DND-41 (cell line): Measurements from ENCODE around the gene CAPN3.

Source experiments
- ATAC-seq: fragments of 200-7000 bp; cut with Tn5 transposase; 3 replicates; pipeline ENCODE4 v1.9.1; 2021; ENCODE audit warnings: low read depth; ENCODE audit not compliant: insufficient read depth
- DNase-seq: peaks from one replicate; pipeline ENCODE4 v3.0.0-alpha.2; 2020
- H2AFZ ChIP-seq: 2 replicates; pipeline ENCODE4 v1.6.0; 2012; ENCODE audit warnings: low read depth, low read length
- H3K27ac ChIP-seq: 2 replicates; pipeline ENCODE4 v1.5.1; 2012; ENCODE audit warnings: low read length, inconsistent platforms
- H3K27me3 ChIP-seq: fragments of 200-600 bp; sonication (generic); 2 replicates; pipeline ENCODE4 v1.6.0; 2012; ENCODE audit warnings: low read length, mild to moderate bottlenecking, inconsistent platforms; ENCODE audit not compliant: insufficient read depth, poor library complexity
- H3K36me3 ChIP-seq: 2 replicates; pipeline ENCODE4 v1.5.1; 2012; ENCODE audit warnings: low read length, inconsistent platforms; ENCODE audit not compliant: insufficient read depth
- H3K4me1 ChIP-seq: 2 replicates; pipeline ENCODE4 v1.5.1; 2012; ENCODE audit warnings: mild to moderate bottlenecking, low read length; ENCODE audit not compliant: insufficient read depth
- H3K4me2 ChIP-seq: 2 replicates; pipeline ENCODE4 v1.6.0; 2012; ENCODE audit warnings: mild to moderate bottlenecking, moderate library complexity, low read length, inconsistent platforms; ENCODE audit not compliant: insufficient read depth
- H3K4me3 ChIP-seq, 2 experiments: fragments of 200-600 bp in 1 of 2; shearing (Covaris generic) in 1 of 2; 2 replicates each; pipeline ENCODE4 v1.5.1; 2012 to 2016; ENCODE audit warnings: inconsistent platforms in 2 of 2, low read length in 2 of 2, mild to moderate bottlenecking in 2 of 2, low read depth in 1 of 2, moderate library complexity in 1 of 2
- H3K79me2 ChIP-seq: 2 replicates; pipeline ENCODE4 v1.6.0; 2012; ENCODE audit warnings: low read length, inconsistent platforms; ENCODE audit not compliant: insufficient read depth
- H3K9ac ChIP-seq: 2 replicates; pipeline ENCODE4 v1.6.0; 2012; ENCODE audit warnings: low read depth, mild to moderate bottlenecking, inconsistent platforms, low read length, moderate library complexity
- H3K9me3 ChIP-seq: 2 replicates; pipeline ENCODE4 v1.5.1; 2012; ENCODE audit warnings: low read length, moderate library complexity, mild to moderate bottlenecking, inconsistent platforms; ENCODE audit not compliant: insufficient read depth, severe bottlenecking
- H4K20me1 ChIP-seq: 2 replicates; pipeline ENCODE4 v1.6.0; 2012; ENCODE audit warnings: low read length; ENCODE audit not compliant: insufficient read depth
- EZH2 ChIP-seq: IDR thresholded peaks from 3 replicates; pipeline ENCODE4 v1.6.1; 2012; ENCODE audit warnings: borderline replicate concordance, low read depth, mild to moderate bottlenecking, moderate library complexity, low read length, inconsistent platforms; ENCODE audit not compliant: severe bottlenecking
- TF ChIP-seq, protein P1 (sequence below): IDR thresholded peaks from 2 replicates; pipeline ENCODE4 v1.5.1; 2012; ENCODE audit warnings: borderline replicate concordance, low read length, moderate library complexity, mild to moderate bottlenecking; ENCODE audit not compliant: poor library complexity, severe bottlenecking; ENCODE audit errors: extremely low read depth

Gene CAPN3

GRCh38 chr15:42348083-42348482, 11.2 kb upstream of the CAPN3 start:
- Histone ChIP-seq H3K4me1 (no peaks in the 10 kb centered on the region), H3K27ac (no peak overlapping the region), H3K4me2 (no peak overlapping the region), H3K36me3 (no peaks in the 10 kb centered on the region; the same call in 1 of the 2 replicates), H3K4me3 (no peak overlapping the region), H3K9ac (no peak overlapping the region), H3K27me3 (no peaks in the 10 kb centered on the region), H3K79me2 (no peaks in the 10 kb centered on the region), H3K9me3 (no peaks in the 10 kb centered on the region), H2AFZ (no peak overlapping the region), H4K20me1 (no peaks in the 10 kb centered on the region)
- ATAC-seq: no peak
- TF ChIP-seq, protein P1, sequence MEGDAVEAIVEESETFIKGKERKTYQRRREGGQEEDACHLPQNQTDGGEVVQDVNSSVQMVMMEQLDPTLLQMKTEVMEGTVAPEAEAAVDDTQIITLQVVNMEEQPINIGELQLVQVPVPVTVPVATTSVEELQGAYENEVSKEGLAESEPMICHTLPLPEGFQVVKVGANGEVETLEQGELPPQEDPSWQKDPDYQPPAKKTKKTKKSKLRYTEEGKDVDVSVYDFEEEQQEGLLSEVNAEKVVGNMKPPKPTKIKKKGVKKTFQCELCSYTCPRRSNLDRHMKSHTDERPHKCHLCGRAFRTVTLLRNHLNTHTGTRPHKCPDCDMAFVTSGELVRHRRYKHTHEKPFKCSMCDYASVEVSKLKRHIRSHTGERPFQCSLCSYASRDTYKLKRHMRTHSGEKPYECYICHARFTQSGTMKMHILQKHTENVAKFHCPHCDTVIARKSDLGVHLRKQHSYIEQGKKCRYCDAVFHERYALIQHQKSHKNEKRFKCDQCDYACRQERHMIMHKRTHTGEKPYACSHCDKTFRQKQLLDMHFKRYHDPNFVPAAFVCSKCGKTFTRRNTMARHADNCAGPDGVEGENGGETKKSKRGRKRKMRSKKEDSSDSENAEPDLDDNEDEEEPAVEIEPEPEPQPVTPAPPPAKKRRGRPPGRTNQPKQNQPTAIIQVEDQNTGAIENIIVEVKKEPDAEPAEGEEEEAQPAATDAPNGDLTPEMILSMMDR: no peak
- TF ChIP-seq EZH2: no peak
- no peak for DNase-seq

DNA sequence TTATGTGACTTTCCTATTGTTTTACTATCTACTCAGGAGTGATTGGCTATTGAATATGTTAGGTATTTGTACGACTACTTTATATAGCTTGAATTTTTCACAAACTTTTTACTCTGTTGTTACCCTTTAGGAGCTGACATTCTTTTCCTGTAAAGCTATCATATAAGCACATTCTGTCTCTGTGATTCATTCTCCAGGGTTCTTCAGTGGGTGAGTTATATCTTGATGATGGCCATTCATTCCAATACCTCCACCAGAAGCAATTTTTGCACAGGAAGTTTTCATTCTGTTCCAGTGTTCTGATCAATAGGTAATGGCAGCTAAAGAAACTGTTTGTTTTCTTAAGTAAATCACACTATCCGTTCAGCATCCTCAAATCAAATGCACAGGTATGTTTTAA, 10.1 kb upstream of the CAPN3 start:
- DNase-seq (no peak), ATAC-seq (no peak)
- no peak overlapping the region for H3K4me2 ChIP-seq
- H3K27ac ChIP-seq: no peak overlapping the region
- no peaks in the 10 kb centered on the region; the same call in 1 of the 2 replicates for H3K36me3 ChIP-seq
- H3K9ac ChIP-seq: no peak overlapping the region
- no peaks in the 10 kb centered on the region for H3K4me1 ChIP-seq
- no peak overlapping the region for H2AFZ ChIP-seq
- H3K79me2 ChIP-seq: no peaks in the 10 kb centered on the region
- no peak overlapping the region for H3K4me3 ChIP-seq
- no peaks in the 10 kb centered on the region for H3K9me3 ChIP-seq
- TF ChIP-seq EZH2: no peak
- TF ChIP-seq, protein P1: no peak
- H3K27me3 ChIP-seq: no peaks in the 10 kb centered on the region
- H4K20me1 ChIP-seq: no peaks in the 10 kb centered on the region

- ATAC-seq (no peak), DNase-seq (no peak)
- Histone ChIP-seq H3K4me2 (no peak overlapping the region), H3K9me3 (no peaks in the 10 kb centered on the region), H3K9ac (no peak overlapping the region), H3K4me1 (no peaks in the 10 kb centered on the region), H2AFZ (no peak overlapping the region), H3K79me2 (no peaks in the 10 kb centered on the region), H3K36me3 (no peaks in the 10 kb centered on the region; the same call in 1 of the 2 replicates), H3K4me3 (no peak overlapping the region), H4K20me1 (no peaks in the 10 kb centered on the region), H3K27me3 (no peaks in the 10 kb centered on the region), H3K27ac (no peak overlapping the region)
- TF ChIP-seq, protein P1: no peak
- TF ChIP-seq EZH2: no peak
These were observed 6.9 kb upstream of the CAPN3 start for GRCh38 chr15:42352401-42352800.

DNA sequence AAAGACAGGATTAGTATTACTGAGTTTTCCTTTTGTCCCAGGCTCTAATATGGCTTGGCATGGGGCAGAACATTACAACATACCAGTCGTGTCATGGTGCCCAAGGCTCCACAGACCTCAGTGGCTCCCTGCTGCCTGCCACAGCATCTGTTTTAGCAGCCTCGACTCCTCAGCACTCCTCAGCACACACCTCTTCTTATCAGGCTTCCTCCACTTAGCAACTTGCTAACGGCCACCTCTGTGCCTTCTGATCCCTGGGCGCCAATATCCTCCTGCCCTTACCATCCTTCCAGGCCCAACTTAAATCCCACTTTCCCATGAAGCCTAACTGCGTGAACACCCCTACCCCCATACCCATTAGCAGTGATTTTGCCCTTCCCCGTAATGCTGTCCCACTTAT, 6.2 kb upstream of the CAPN3 start:
- Histone ChIP-seq H3K79me2 (no peaks in the 10 kb centered on the region), H3K9me3 (no peaks in the 10 kb centered on the region), H3K4me2 (no peak overlapping the region), H4K20me1 (no peaks in the 10 kb centered on the region), H3K9ac (no peak overlapping the region), H2AFZ (no peak overlapping the region), H3K4me3 (no peak overlapping the region), H3K36me3 (no peaks in the 10 kb centered on the region; the same call in 1 of the 2 replicates), H3K4me1 (no peaks in the 10 kb centered on the region), H3K27ac (no peak overlapping the region), H3K27me3 (no peaks in the 10 kb centered on the region)
- TF ChIP-seq, protein P1: no peak
- TF ChIP-seq EZH2: no peak
- DNase-seq (no peak), ATAC-seq (no peak)
